Measurements from ENCODE around the gene OR51M1. TPM values are rescaled to one million over a fixed set of nuclear protein-coding genes. Genes with fewer than 3 reads are reported as not detected.

OR51M1 gene
- total and polyA plus RNA-seq, 2 donors (not counting 1 experiment from before 2014, with no cell fraction given), result not detected

DNA sequence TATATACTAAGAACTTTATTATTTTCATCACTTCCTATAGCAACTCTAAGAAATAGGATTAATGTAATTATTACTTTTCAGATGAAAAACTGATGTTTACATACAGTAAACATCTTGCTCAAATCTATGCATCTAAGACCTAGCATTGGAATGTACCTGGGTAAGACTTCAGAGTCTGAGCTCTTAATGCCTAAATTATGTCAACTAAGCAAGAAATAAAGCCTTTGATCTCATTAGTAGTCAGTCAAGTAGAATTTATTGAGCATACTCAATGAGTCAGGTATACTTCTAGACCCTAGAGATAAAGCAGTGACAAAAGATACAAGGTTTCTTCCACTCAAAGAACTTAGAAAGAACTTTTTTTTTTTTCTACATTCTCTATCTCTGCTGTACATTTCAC is 21.6 kb downstream of the OR51M1 start:
- TF ChIP-seq EZH2 (IDR thresholded peaks at IDR 0.05; ENCODE audit: low read length, missing control alignments), result no peak
- TF ChIP-seq, protein P1, sequence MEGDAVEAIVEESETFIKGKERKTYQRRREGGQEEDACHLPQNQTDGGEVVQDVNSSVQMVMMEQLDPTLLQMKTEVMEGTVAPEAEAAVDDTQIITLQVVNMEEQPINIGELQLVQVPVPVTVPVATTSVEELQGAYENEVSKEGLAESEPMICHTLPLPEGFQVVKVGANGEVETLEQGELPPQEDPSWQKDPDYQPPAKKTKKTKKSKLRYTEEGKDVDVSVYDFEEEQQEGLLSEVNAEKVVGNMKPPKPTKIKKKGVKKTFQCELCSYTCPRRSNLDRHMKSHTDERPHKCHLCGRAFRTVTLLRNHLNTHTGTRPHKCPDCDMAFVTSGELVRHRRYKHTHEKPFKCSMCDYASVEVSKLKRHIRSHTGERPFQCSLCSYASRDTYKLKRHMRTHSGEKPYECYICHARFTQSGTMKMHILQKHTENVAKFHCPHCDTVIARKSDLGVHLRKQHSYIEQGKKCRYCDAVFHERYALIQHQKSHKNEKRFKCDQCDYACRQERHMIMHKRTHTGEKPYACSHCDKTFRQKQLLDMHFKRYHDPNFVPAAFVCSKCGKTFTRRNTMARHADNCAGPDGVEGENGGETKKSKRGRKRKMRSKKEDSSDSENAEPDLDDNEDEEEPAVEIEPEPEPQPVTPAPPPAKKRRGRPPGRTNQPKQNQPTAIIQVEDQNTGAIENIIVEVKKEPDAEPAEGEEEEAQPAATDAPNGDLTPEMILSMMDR (conservative IDR thresholded peaks at IDR 0.05 in 1 of 2, IDR thresholded peaks at IDR 0.05 in 1 of 2; ENCODE audit: low read depth in 1 of 2, low read length in 2 of 2), result no peak
- H3K27ac ChIP-seq (ENCODE audit: insufficient read depth, low read length), result no peak overlapping the region
- H3K9me3 ChIP-seq (ENCODE audit: control insufficient read depth, insufficient read depth, low read depth, low read length), result no peaks in the 10 kb centered on the region
- no peak overlapping the region for H2AFZ ChIP-seq (ENCODE audit: low read length)
- H3K4me2 ChIP-seq (ENCODE audit: extremely low read depth, insufficient read depth, low read length), result no peak overlapping the region
- H3K4me3 ChIP-seq (replicated peaks in 1 of 4; ENCODE audit: control extremely low read depth in 1 of 4, insufficient read depth in 1 of 4, low read depth in 3 of 4, low read length in 4 of 4), result no peak overlapping the region
- no peaks in the 10 kb centered on the region for H3K79me2 ChIP-seq (ENCODE audit: control insufficient read depth, insufficient read depth, low read length)
- no peaks in the 10 kb centered on the region for H3K27me3 ChIP-seq (ENCODE audit: control insufficient read depth, insufficient read depth, low read length)
- no peaks in the 10 kb centered on the region for H3K36me3 ChIP-seq (ENCODE audit: control insufficient read depth, insufficient read depth, low read length)
- DNase-seq (ENCODE audit: low read depth in 2 of 2), result no peak
- no peaks in the 10 kb centered on the region for H3K4me1 ChIP-seq (ENCODE audit: control insufficient read depth, extremely low read depth, insufficient read depth, low read length)
- H3K9ac ChIP-seq (ENCODE audit: insufficient read depth, low read length), result no peak overlapping the region
- H4K20me1 ChIP-seq (ENCODE audit: control insufficient read depth, extremely low read depth, insufficient read depth, low read length), result no peaks in the 10 kb centered on the region

DNA sequence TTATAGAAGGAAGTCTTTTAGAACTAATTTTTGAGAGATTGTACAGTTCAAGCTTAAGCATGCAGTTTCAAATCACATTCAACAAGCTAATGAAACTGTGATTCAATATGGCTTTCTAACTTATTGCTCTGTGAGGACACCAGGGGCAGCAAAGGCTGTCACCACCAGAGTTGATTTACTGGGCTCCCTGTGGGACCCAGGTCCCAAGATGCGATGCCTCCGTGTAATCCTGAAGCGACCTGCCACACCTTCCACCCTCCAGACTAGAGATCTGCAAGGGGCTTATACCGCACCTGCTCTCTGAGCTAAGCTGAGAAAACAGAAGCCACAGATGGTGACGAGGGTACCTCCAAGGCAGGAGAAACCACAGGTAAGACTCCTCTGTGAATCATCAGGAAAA is 37.4 kb downstream of the OR51M1 start:
- TF ChIP-seq, protein P1 (conservative IDR thresholded peaks at IDR 0.05 in 1 of 2, IDR thresholded peaks at IDR 0.05 in 1 of 2; ENCODE audit: low read depth in 1 of 2, low read length in 2 of 2), result no peak
- Histone ChIP-seq H3K36me3 (ENCODE audit: control insufficient read depth, insufficient read depth, low read length) (no peaks in the 10 kb centered on the region), H3K4me2 (ENCODE audit: extremely low read depth, insufficient read depth, low read length) (no peak overlapping the region), H3K27ac (ENCODE audit: insufficient read depth, low read length) (no peak overlapping the region), H3K4me1 (ENCODE audit: control insufficient read depth, extremely low read depth, insufficient read depth, low read length) (no peaks in the 10 kb centered on the region), H2AFZ (ENCODE audit: low read length) (no peak overlapping the region), H3K9ac (ENCODE audit: insufficient read depth, low read length) (no peak overlapping the region), H4K20me1 (ENCODE audit: control insufficient read depth, extremely low read depth, insufficient read depth, low read length) (no peaks in the 10 kb centered on the region), H3K27me3 (ENCODE audit: control insufficient read depth, insufficient read depth, low read length) (no peaks in the 10 kb centered on the region), H3K4me3 (replicated peaks in 1 of 4; ENCODE audit: control extremely low read depth in 1 of 4, insufficient read depth in 1 of 4, low read depth in 3 of 4, low read length in 4 of 4) (no peak overlapping the region), H3K79me2 (ENCODE audit: control insufficient read depth, insufficient read depth, low read length) (no peaks in the 10 kb centered on the region), H3K9me3 (ENCODE audit: control insufficient read depth, insufficient read depth, low read depth, low read length) (no peaks in the 10 kb centered on the region)
- no peak for DNase-seq (ENCODE audit: low read depth in 2 of 2)

DNA sequence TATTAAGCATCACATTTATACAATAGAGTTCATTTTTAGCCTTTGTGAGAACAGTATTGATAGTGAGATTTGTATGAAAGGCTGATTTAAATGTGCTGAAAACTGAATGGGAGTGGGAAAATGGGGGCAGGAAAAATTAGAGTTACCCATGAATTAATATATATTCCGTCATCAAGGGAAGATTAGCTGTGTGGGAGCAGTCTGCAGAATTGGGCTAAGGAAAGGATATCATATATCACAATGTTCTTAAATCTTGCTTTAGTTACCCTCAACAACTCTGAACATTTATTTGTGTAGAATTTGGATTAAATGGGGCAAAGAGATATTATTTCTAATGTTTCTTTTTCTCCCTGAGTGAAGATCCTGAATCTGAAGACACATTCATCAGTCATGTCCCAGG is 38.2 kb downstream of the OR51M1 start, which contains the start of gene OR51Q1:
Gene OR51Q1, plus strand, starts transcription at position 301 of the 400 bp plus-strand sequence. Its CDS starts 90 bp downstream, at position 391.
- no peaks in the 10 kb centered on the region for H3K9me3 ChIP-seq (ENCODE audit: control insufficient read depth, insufficient read depth, low read depth, low read length)
- no peaks in the 10 kb centered on the region for H4K20me1 ChIP-seq (ENCODE audit: control insufficient read depth, extremely low read depth, insufficient read depth, low read length)
- H3K4me1 ChIP-seq (ENCODE audit: control insufficient read depth, extremely low read depth, insufficient read depth, low read length), result no peaks in the 10 kb centered on the region
- H3K27me3 ChIP-seq (ENCODE audit: control insufficient read depth, insufficient read depth, low read length), result no peaks in the 10 kb centered on the region
- TF ChIP-seq, protein P1 (conservative IDR thresholded peaks at IDR 0.05 in 1 of 2, IDR thresholded peaks at IDR 0.05 in 1 of 2; ENCODE audit: low read depth in 1 of 2, low read length in 2 of 2), result no peak
- TF ChIP-seq EZH2 (IDR thresholded peaks at IDR 0.05; ENCODE audit: low read length, missing control alignments), result no peak
- no peaks in the 10 kb centered on the region for H3K36me3 ChIP-seq (ENCODE audit: control insufficient read depth, insufficient read depth, low read length)
- H3K4me2 ChIP-seq (ENCODE audit: extremely low read depth, insufficient read depth, low read length), result no peak within 1 kb of the TSS
- H3K4me3 ChIP-seq (replicated peaks in 1 of 4; ENCODE audit: control extremely low read depth in 1 of 4, insufficient read depth in 1 of 4, low read depth in 3 of 4, low read length in 4 of 4), result no peak within 1 kb of the TSS
- no peak within 1 kb of the TSS for H2AFZ ChIP-seq (ENCODE audit: low read length)
- H3K9ac ChIP-seq (ENCODE audit: insufficient read depth, low read length), result no peak within 1 kb of the TSS
- no peak for DNase-seq (ENCODE audit: low read depth in 2 of 2)
- H3K79me2 ChIP-seq (ENCODE audit: control insufficient read depth, insufficient read depth, low read length), result no peaks in the 10 kb centered on the region
- H3K27ac ChIP-seq (ENCODE audit: insufficient read depth, low read length), result no peak within 1 kb of the TSS

Measured in fibroblast of lung (primary cell).